ENCODE results near the gene ETHE1.
A peak's percentile ranks its signal among the peaks of the same experiment; 100 is the strongest.

ETHE1 gene

DNA sequence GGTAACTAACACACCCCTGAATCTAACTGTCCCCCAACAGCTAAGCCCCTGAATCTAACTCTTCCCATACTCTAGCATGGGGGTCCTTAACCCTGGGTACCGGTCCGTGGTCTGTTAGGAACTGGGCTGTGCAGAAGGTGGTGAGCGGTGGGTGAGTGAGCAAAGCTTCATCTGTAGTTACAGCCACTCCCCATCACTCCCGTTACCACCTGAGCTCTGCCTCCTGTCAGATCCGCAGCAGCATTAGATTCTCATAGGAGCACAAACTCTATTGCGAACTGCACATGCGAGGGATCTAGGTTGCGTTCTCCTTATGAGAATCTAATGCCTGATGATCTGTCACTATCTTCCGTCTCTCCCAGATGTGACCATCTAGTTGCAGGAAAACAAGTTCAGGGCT is 16.3 kb downstream of the ETHE1 start:
- DNase-seq (ENCODE audit: low read depth): no peak
- no peak overlapping the region for H3K4me3 ChIP-seq (ENCODE audit: low read depth, low read length)
- TF ChIP-seq, protein P1, sequence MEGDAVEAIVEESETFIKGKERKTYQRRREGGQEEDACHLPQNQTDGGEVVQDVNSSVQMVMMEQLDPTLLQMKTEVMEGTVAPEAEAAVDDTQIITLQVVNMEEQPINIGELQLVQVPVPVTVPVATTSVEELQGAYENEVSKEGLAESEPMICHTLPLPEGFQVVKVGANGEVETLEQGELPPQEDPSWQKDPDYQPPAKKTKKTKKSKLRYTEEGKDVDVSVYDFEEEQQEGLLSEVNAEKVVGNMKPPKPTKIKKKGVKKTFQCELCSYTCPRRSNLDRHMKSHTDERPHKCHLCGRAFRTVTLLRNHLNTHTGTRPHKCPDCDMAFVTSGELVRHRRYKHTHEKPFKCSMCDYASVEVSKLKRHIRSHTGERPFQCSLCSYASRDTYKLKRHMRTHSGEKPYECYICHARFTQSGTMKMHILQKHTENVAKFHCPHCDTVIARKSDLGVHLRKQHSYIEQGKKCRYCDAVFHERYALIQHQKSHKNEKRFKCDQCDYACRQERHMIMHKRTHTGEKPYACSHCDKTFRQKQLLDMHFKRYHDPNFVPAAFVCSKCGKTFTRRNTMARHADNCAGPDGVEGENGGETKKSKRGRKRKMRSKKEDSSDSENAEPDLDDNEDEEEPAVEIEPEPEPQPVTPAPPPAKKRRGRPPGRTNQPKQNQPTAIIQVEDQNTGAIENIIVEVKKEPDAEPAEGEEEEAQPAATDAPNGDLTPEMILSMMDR (IDR thresholded peaks at IDR 0.05; ENCODE audit: control insufficient read depth, extremely low read depth, insufficient read depth): no peak

DNA sequence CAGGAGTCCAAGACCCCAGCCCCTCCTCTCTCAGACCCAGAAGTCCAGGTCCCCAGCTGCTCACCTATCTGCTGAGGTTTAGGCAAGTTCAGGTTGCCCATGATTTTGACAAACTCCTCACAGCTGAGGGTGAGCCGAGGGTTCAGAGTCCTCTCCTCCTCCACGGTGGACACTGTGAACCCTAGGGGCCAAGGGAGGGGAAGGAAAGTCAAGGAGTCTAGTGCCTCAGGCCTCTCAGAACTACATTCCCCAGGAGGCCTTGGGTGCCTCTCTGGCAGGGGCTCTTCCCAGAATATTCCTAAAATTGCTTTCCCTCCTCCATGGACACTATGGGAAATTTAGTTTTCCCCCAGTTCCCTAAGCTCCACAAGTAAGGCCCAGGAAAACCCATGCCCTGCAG is 19.1 kb downstream of the ETHE1 start:
- DNase-seq (ENCODE audit: low read depth): no peak
- TF ChIP-seq, protein P1 (IDR thresholded peaks at IDR 0.05; ENCODE audit: control insufficient read depth, extremely low read depth, insufficient read depth): no peak
- H3K4me3 ChIP-seq (ENCODE audit: low read depth, low read length): no peak overlapping the region

DNA sequence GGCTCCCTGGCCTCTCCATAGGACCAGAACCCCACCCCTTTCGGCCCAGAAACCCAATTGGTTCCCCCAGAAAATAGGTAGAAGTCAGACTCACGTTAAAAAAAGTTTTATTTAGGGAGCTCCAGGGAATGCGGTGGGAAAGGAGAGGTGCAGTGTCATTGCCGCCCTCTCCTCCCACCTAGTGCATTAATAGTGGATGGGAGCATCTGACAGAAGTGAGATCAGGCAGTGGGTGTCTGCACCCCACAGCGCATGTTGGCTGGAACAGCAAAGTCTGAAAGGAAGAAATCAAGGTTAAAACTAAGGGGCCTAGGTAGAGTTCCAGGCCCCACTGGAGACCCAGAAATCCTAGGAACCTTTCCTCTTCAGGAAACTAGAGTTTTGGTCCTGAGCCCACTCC is 20.4 kb downstream of the ETHE1 start:
- TF ChIP-seq, protein P1 (IDR thresholded peaks at IDR 0.05; ENCODE audit: control insufficient read depth, extremely low read depth, insufficient read depth): no peak
- no peak overlapping the region for H3K4me3 ChIP-seq (ENCODE audit: low read depth, low read length)
- no peak for DNase-seq (ENCODE audit: low read depth)

DNA sequence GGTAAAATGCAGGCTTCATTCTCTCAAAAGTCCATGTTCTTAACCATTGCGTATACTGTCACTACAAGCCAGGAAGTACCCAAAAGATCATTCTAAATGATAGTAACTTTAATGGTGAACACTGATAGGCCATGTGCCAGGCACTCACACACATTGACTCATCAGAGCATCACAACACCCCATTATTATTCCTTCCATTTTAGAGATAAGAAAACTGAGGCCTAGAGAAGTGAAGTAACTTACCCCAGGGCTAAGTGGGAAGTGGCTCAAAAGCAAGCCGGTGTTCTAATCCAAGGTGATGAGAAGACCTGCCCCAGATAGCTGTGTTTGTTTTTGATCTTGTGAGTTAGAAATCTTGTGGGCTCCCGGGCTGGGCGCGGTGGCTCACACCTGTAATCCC is 21.1 kb downstream of the ETHE1 start:
- TF ChIP-seq, protein P1 (IDR thresholded peaks at IDR 0.05; ENCODE audit: control insufficient read depth, extremely low read depth, insufficient read depth): no peak
- DNase-seq (ENCODE audit: low read depth): no peak
- no peak overlapping the region for H3K4me3 ChIP-seq (ENCODE audit: low read depth, low read length)

DNA sequence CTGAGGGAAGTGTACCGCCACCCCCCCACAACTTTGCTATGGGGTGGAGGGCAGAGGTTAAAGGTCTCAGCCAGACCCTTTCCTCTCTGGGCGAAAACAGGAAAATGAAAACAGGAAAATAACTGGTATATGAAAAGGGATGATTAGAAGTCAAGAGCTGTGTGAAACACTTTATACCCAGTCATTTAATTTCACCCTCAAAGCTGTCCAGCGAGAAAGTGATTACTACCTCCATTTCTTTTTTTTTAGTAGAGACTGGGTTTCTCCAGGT is 21.9 kb downstream of the ETHE1 start:
- no peak overlapping the region for H3K4me3 ChIP-seq (ENCODE audit: low read depth, low read length)
- no peak for DNase-seq (ENCODE audit: low read depth)
- TF ChIP-seq, protein P1 (IDR thresholded peaks at IDR 0.05; ENCODE audit: control insufficient read depth, extremely low read depth, insufficient read depth): no peak

DNA sequence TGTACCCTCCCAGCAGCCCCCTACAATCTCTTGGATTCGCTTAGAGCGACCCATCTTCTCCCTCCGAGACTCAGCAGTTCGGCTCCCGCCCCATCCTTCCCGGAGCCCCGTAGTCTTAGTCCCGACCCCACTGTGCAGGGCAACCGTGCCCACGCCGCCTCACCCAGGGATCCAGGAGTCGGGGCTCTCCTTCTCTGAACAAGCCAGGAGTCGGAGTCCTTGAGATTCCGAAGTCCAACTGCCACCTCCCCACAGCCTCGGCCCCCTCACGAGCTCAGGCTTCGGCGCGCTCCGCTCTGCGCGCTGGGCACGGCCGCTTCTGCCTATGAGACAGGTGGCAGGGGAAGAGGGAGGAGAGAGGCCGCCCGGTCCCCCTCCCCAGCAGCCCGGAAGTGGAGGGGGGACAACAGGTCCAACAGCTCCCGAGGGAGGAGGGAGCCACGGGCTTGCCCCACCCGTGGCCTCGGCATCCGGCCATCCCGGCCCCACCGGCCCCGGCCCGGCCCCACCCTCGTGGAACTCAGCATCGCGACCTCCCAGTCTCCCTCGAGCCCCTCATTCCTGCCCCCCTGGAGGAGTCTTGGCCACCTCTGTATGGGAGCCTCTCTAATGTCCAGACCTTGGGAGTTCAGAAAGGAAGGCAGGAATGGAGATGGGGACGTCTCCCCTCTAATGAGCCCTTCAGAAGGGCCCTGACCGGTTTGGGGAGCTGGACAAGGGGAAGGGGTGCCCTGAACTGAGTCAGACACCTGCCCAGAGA is 22.4 kb downstream of the ETHE1 start, which contains the start of gene PHLDB3:
Gene PHLDB3 (minus strand): TSS at position 321 of the 760 bp plus-strand sequence. CDS start 628 bp downstream, outside the sequence.
- TF ChIP-seq, protein P1 (IDR thresholded peaks at IDR 0.05; ENCODE audit: control insufficient read depth, extremely low read depth, insufficient read depth): no peak
- H3K4me3 ChIP-seq (ENCODE audit: low read depth, low read length): peak within 1 kb of the TSS; percentile 67
- DNase-seq (ENCODE audit: low read depth): no peak

Measured in LNCaP clone FGC (cell line).